Measurements from ENCODE around the gene USP48.

DNA sequence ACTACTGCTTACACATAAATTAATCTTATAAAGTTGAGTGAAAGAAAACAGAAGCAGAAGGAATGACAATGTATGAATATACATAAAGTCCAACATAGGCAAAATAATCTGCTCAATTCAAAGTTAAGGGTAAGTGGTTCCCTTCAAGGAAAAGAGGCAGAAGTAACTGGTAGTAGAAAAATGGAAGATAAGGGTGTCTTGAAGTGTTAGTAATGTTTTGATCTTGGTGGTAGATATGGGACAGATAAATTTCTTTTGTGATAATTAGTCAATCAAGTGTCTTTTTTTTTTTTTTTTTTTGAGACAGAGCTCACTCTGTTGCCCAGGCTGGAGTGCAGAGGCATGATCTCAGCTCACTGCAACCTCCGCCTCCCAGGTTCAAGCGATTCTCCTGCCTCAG is 12.7 kb downstream of the USP48 start:
- no peak for TF ChIP-seq TARDBP (IDR thresholded peaks at IDR 0.05)
- no peak for TF ChIP-seq SP1 (IDR thresholded peaks at IDR 0.05)
- no peak for TF ChIP-seq ELF4 (IDR thresholded peaks at IDR 0.05)
- no peak for TF ChIP-seq PKNOX1 (IDR thresholded peaks at IDR 0.05)
- no peak for TF ChIP-seq NFRKB (IDR thresholded peaks at IDR 0.05)
- TF ChIP-seq SUZ12 (IDR thresholded peaks at IDR 0.05) = no peak
- TF ChIP-seq FOXM1 (IDR thresholded peaks at IDR 0.05; ENCODE audit: borderline replicate concordance) = no peak
- TF ChIP-seq ARNT (IDR thresholded peaks at IDR 0.05) = no peak
- no peak for TF ChIP-seq FOXK2 (IDR thresholded peaks at IDR 0.05)
- TF ChIP-seq CTBP1 (IDR thresholded peaks at IDR 0.05; ENCODE audit: borderline replicate concordance) = no peak
- no peak for TF ChIP-seq ZNF384 (IDR thresholded peaks at IDR 0.05)
- no peak for TF ChIP-seq LEF1 (IDR thresholded peaks at IDR 0.05; ENCODE audit: borderline replicate concordance)
